ENCODE measurements around the gene MTCL1.

Gene MTCL1

GRCh38 chr18:8705238-8705960 lies at the start of gene MTCL1:
MTCL1 (plus strand) TSS chr18:8705556; CDS start chr18:8705661, 105 bp downstream.
- H3K4me3 Mint-ChIP-seq: peak within 1 kb of the TSS; percentile 91 to 93 (median 91)
- H3K4me1 Mint-ChIP-seq: peaks cover 28% of the 10 kb centered on the region
- H3K36me3 Mint-ChIP-seq (ENCODE audit: low read depth): peaks cover under 1% of the 10 kb centered on the region
- H3K9me3 Mint-ChIP-seq: no peaks in the 10 kb centered on the region
- H3K27ac Mint-ChIP-seq: peak within 1 kb of the TSS in 2 of 3 experiments; percentile 52 to 60
- peaks cover 51% of the 10 kb centered on the region for H3K27me3 Mint-ChIP-seq (ENCODE audit: low read depth)
- no peak for TF ChIP-seq CTCF (IDR thresholded peaks at IDR 0.05; ENCODE audit: unreplicated experiment in 3 of 3)

- TF ChIP-seq CTCF (IDR thresholded peaks at IDR 0.05; ENCODE audit: unreplicated experiment in 3 of 3): no peak
- peaks cover 27% of the 10 kb centered on the region for H3K27me3 Mint-ChIP-seq (ENCODE audit: low read depth)
- H3K36me3 Mint-ChIP-seq (ENCODE audit: low read depth): no peaks in the 10 kb centered on the region
- no peaks in the 10 kb centered on the region for H3K9me3 Mint-ChIP-seq
- H3K27ac Mint-ChIP-seq: no peak overlapping the region
- H3K4me3 Mint-ChIP-seq: no peak overlapping the region
- peaks cover 23% of the 10 kb centered on the region for H3K4me1 Mint-ChIP-seq
Observed at GRCh38 chr18:8656232-8656631, 49.1 kb upstream of the MTCL1 start.

GRCh38 chr18:8657050-8657820 lies 48.1 kb upstream of the MTCL1 start:
- Mint-ChIP-seq H3K4me3 (no peak overlapping the region), H3K27ac (peak overlapping the region in 1 of 3 experiments; percentile 17), H3K9me3 (no peaks in the 10 kb centered on the region), H3K27me3 (ENCODE audit: low read depth) (peaks cover 27% of the 10 kb centered on the region), H3K36me3 (ENCODE audit: low read depth) (no peaks in the 10 kb centered on the region), H3K4me1 (peaks cover 23% of the 10 kb centered on the region)
- no peak for TF ChIP-seq CTCF (IDR thresholded peaks at IDR 0.05; ENCODE audit: unreplicated experiment in 3 of 3)

GRCh38 chr18:8657873-8658470 lies 47.4 kb upstream of the MTCL1 start:
- Mint-ChIP-seq H3K36me3 (ENCODE audit: low read depth) (no peaks in the 10 kb centered on the region), H3K27ac (peak overlapping the region in 1 of 3 experiments; percentile 17), H3K4me3 (no peak overlapping the region)

GRCh38 chr18:8658858-8659485 lies 46.4 kb upstream of the MTCL1 start:
- no peaks in the 10 kb centered on the region for H3K36me3 Mint-ChIP-seq (ENCODE audit: low read depth)
- TF ChIP-seq CTCF (IDR thresholded peaks at IDR 0.05; ENCODE audit: unreplicated experiment in 3 of 3): no peak
- no peak overlapping the region for H3K4me3 Mint-ChIP-seq
- H3K4me1 Mint-ChIP-seq: peaks cover 23% of the 10 kb centered on the region
- H3K9me3 Mint-ChIP-seq: no peaks in the 10 kb centered on the region
- no peak overlapping the region for H3K27ac Mint-ChIP-seq
- peaks cover 30% of the 10 kb centered on the region for H3K27me3 Mint-ChIP-seq (ENCODE audit: low read depth)

More at GRCh38 chr18:8657873-8658470, 47.4 kb upstream of the MTCL1 start:
- Mint-ChIP-seq H3K27me3 (ENCODE audit: low read depth) (peaks cover 29% of the 10 kb centered on the region), H3K4me1 (peaks cover 23% of the 10 kb centered on the region), H3K9me3 (no peaks in the 10 kb centered on the region)
- no peak for TF ChIP-seq CTCF (IDR thresholded peaks at IDR 0.05; ENCODE audit: unreplicated experiment in 3 of 3)
